HFFc6 (cell line): ENCODE results near the gene KIF23. TPM values are rescaled to one million over a fixed set of nuclear protein-coding genes. Genes with fewer than 3 reads are reported as not detected.

Experiments
- DNase-seq: peaks from one replicate; pipeline ENCODE4 v3.0.0-alpha.2; 2018
- H3K27ac Mint-ChIP-seq: 2 replicates; pipeline ENCODE4 v1.8.0; 2020; ENCODE audit warnings: mild to moderate bottlenecking, mixed read lengths
- H3K27me3 Mint-ChIP-seq: 2 replicates; pipeline ENCODE4 v1.8.0; 2021; ENCODE audit warnings: mild to moderate bottlenecking, moderate library complexity, mixed read lengths; ENCODE audit not compliant: insufficient read depth
- H3K36me3 Mint-ChIP-seq: 2 replicates; pipeline ENCODE4 v1.8.0; 2021; ENCODE audit warnings: low read depth, mixed read lengths
- H3K4me1 Mint-ChIP-seq: 2 replicates; pipeline ENCODE4 v1.8.0; 2020; ENCODE audit warnings: low read depth, mixed read lengths
- H3K4me3 Mint-ChIP-seq: 2 replicates; pipeline ENCODE4 v1.8.0; 2020; ENCODE audit warnings: mild to moderate bottlenecking, moderate library complexity, mixed read lengths
- H3K9me3 Mint-ChIP-seq: 2 replicates; pipeline ENCODE4 v1.8.0; 2020; ENCODE audit warnings: mild to moderate bottlenecking, mixed read lengths
- CTCF ChIP-seq: fragments of 200-600 bp; sonication (generic); IDR thresholded peaks from 2 replicates; pipeline ENCODE4 v1.5.0; 2021; ENCODE audit warnings: antibody characterized with exemption, mild to moderate bottlenecking
- total RNA-seq, 6 experiments: library from RNA; stranded (reverse); fragmentation: NEBNext Ultra II Directional; extraction: Animal tissue kit (Norgen Biotek cat#: 25700); gene quantifications; 2 replicates in 1 of 6; 3 replicates in 5 of 6; pipeline ENCODE4 v1.2.3, GENCODE V29; 2021

The KIF23 gene
- total RNA-seq, 6 experiments from 2014 or later = 37.0 to 74.7 (median 64.6) TPM

- TF ChIP-seq CTCF = no peak
- DNase-seq = no peak
- H3K27me3 Mint-ChIP-seq = no peaks in the 10 kb centered on the region; the same call in 1 of the 2 replicates
- H3K9me3 Mint-ChIP-seq = no peaks in the 10 kb centered on the region
- H3K27ac Mint-ChIP-seq = no peak overlapping the region
- H3K4me1 Mint-ChIP-seq = peaks cover 15% of the 10 kb centered on the region
- peaks cover 48% of the 10 kb centered on the region for H3K36me3 Mint-ChIP-seq
- no peak overlapping the region for H3K4me3 Mint-ChIP-seq
These were observed 21.8 kb downstream of the KIF23 start for GRCh38 chr15:69435985-69436384.

- TF ChIP-seq CTCF = no peak
- Mint-ChIP-seq H3K27me3 (no peaks in the 10 kb centered on the region; the same call in 1 of the 2 replicates), H3K27ac (no peak overlapping the region), H3K9me3 (no peaks in the 10 kb centered on the region), H3K4me1 (peaks cover 15% of the 10 kb centered on the region), H3K36me3 (peaks cover 48% of the 10 kb centered on the region), H3K4me3 (no peak overlapping the region)
- no peak for DNase-seq
These were observed 22.8 kb downstream of the KIF23 start for GRCh38 chr15:69436951-69437350.

- Mint-ChIP-seq H3K27ac (no peak overlapping the region), H3K36me3 (peaks cover 40% of the 10 kb centered on the region), H3K9me3 (no peaks in the 10 kb centered on the region), H3K4me1 (no peaks in the 10 kb centered on the region; the same call in 1 of the 2 replicates), H3K27me3 (no peaks in the 10 kb centered on the region; the same call in 1 of the 2 replicates), H3K4me3 (no peak overlapping the region)
- DNase-seq = no peak
- no peak for TF ChIP-seq CTCF
These were observed 25.5 kb downstream of the KIF23 start for GRCh38 chr15:69439623-69440022.

- Mint-ChIP-seq H3K27me3 (no peaks in the 10 kb centered on the region; the same call in 1 of the 2 replicates), H3K36me3 (peaks cover 34% of the 10 kb centered on the region; the same call in 1 of the 2 replicates), H3K9me3 (no peaks in the 10 kb centered on the region), H3K27ac (peak overlapping the region; percentile 26; the same call in 1 of the 2 replicates), H3K4me3 (no peak overlapping the region), H3K4me1 (no peaks in the 10 kb centered on the region)
- no peak for TF ChIP-seq CTCF
- DNase-seq = no peak
These were observed 29.0 kb downstream of the KIF23 start for GRCh38 chr15:69443032-69443611.

GRCh38 chr15:69444686-69445085 is 30.5 kb downstream of the KIF23 start:
- Mint-ChIP-seq H3K9me3 (no peaks in the 10 kb centered on the region), H3K4me1 (no peaks in the 10 kb centered on the region), H3K27ac (no peak overlapping the region), H3K27me3 (no peaks in the 10 kb centered on the region), H3K4me3 (no peak overlapping the region), H3K36me3 (peaks cover 27% of the 10 kb centered on the region; the same call in 1 of the 2 replicates)
- no peak for TF ChIP-seq CTCF
- DNase-seq = no peak
